GM12864 (cell line): Measurements from ENCODE around the gene ERAL1.

Experiments
- DNase-seq: peaks from one replicate; pipeline ENCODE4 v3.0.0-alpha.2; 2011; ENCODE audit warnings: low read depth
- H3K4me3 ChIP-seq: 2 replicates; pipeline ENCODE4 v1.5.1; 2011; ENCODE audit warnings: mild to moderate bottlenecking, low read depth, low read length, control low read depth
- CTCF ChIP-seq: IDR thresholded peaks from 2 replicates; pipeline ENCODE4 v1.5.1; 2011; ENCODE audit warnings: low read depth, mild to moderate bottlenecking, moderate library complexity, low read length, control low read depth, inconsistent platforms; ENCODE audit errors: missing control alignments

ERAL1 gene

DNA sequence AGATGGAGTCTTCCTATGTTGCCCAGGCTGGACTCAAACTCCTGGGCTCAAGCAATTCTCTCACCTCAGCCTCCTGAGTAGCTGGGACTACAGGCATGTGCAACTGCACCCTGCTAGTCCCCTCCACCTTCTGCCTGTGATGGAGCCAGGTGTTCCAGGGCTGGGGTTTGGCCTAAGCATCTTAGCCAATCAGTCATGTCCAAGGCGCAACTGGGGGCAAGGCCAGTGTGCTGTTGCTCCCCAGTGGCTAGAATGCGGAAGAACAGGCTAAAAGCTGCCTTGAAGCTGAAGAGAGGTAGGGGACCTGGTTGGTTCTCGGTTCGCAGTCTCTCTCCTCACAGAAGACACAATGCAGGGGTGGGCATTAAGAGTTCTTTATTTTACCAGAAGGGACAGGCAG lies 24.2 kb downstream of the ERAL1 start:
- no peak overlapping the region for H3K4me3 ChIP-seq
- peak; percentile 65 for TF ChIP-seq CTCF
- DNase-seq = no peak

DNA sequence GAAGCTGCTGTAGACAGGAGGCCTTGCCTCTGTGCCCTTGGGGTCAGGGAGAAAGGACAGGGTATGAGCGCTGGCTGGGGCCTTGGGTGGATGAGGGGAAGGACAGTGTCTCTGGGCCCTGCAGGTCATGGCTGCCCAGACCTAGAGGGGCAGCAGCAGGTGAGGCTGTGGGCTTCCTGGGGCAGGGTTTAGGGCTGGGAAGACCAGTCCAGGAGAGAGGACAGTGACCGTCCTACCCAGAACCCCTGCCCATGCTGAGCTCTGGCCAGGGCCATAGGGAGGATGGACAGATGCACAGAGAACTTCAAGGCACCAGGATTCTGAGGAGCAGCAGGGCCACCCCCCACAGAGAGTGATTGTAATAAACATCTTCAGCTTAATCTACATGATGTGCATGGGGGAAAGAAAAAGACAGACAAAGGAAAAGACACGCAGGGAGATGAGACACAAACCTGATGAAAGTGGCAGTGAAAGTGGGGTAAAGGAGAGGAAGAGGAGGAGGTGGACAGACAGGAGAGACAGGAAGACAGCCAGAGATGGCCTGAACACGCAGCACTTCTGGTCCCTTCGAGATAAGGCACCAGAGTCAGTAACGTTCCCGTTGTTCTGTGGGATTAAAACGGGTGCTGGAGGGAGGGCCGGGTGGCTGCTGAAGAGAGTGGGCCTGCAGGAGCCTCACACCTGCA lies 25.2 kb downstream of the ERAL1 start:
- no peak for DNase-seq
- H3K4me3 ChIP-seq = no peak overlapping the region
- no peak for TF ChIP-seq CTCF

DNA sequence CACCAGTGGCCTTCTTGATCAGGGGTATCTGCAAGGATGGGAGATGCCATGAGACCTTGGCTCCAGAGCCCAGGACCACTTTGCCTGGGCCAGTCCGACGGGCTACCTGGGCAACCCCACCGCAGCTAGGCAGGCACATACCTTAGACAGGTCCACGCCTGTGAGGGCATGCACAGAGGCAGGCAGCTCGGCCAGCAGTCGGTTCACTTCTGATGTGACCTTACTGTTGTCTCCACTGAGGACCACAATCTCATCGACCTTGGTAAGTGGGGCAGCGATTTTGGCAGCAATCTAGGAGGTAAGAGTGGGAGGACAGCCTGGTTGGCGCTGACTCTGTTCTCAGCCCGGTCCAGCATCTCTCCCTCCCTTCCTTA lies 25.7 kb downstream of the ERAL1 start:
- H3K4me3 ChIP-seq = no peak overlapping the region
- no peak for DNase-seq
- no peak for TF ChIP-seq CTCF

- no peak overlapping the region for H3K4me3 ChIP-seq
- no peak for TF ChIP-seq CTCF
Measured at GRCh38 chr17:28881533-28882056, 26.8 kb downstream of the ERAL1 start.

DNA sequence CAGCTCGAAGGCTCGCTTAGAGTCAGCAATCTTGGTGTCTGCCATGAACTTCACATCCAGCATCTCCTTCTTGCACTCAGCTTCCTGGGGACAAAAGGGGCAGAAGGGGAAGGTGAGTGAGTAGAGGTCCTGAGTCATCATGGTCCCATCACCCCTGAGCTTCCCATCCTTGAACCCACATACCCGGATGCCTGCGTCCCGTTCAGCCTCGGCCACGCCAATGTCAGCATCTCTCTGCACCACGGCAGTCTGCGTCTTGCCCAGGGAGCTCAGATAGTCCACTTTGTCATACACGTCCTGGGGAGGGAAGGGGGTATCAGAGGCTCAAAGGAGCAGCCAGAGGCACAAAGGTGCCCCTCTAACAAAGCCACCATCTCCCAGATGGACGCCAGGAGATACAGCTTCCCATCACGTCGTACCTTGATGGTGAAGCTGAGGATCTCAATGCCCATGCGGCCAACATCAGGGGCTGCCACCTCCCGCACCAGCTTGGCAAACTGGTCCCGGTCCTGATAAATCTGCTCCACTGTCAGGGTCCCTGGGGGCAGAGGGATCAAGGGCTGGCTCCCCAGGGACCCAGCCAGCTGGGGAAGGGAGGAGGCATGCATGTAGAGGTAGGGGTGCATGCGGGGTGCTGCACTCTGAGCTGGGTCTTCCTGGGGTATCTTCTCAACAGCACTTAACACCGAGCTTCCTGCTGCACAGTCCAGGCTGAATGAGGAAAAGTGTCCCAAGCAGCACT lies 27.5 kb downstream of the ERAL1 start:
- H3K4me3 ChIP-seq = no peak overlapping the region
- DNase-seq = no peak
- no peak for TF ChIP-seq CTCF

More at GRCh38 chr17:28881533-28882056, 26.8 kb downstream of the ERAL1 start:
- DNase-seq = no peak

DNA sequence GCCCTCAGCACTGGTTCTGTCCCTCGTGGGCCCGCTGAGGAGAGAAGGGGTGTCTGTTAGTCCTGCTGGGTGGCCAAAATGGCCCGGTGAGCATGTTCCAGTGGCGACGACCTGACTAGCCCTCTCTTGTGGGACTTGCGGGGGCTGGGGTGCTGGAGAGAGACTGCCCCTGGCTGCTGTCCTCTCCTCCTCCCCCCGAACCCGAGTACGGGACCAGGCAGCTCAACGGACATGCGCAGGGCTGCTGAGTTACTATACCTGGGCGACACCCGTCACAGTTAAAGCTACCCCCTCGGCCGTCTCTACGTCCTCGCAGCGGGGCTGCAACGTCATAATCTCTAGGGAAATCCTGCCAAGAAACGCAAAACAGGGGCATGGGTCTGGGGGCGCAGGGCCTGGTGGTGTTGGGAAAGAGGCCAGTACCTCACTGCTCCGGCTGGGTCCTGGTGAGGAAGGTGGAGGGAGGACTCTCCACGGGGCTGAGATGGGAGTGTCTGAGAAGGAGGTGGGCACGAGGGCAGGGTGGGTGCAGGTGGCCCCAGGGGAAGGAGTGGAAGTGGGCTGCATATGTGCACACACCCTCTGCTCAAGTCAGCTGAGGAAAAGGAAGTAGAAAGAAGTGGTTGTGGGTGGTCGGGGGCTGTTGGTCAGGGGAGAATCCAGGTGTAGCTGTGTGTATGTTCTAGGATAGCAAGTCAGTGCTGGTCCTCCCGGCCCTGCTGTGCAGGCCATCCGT lies 29.3 kb downstream of the ERAL1 start:
- TF ChIP-seq CTCF = no peak
- no peak overlapping the region for H3K4me3 ChIP-seq
- DNase-seq = no peak
